RPMI8226 (cell line): ENCODE measurements around the gene CLCF1.
A peak's percentile ranks its signal among the peaks of the same experiment; 100 is the strongest.
"Not testable (repeated sequence)": the region's sequence is repeated elsewhere in the genome, so short reads cannot be mapped to it uniquely, and the experiment has no call there.

Experiments
- DNase-seq: peaks from one replicate; pipeline ENCODE4 v3.0.0-alpha.2; 2015

CLCF1 gene

GRCh38 chr11:67320011-67320410 is 53.4 kb downstream of the CLCF1 start:
- DNase-seq = no peak

GRCh38 chr11:67318876-67319275 is 54.5 kb downstream of the CLCF1 start:
- not testable (repeated sequence) for DNase-seq

- peak; percentile 28 for DNase-seq
Observed at GRCh38 chr11:67317888-67318555, 55.4 kb downstream of the CLCF1 start.

DNA sequence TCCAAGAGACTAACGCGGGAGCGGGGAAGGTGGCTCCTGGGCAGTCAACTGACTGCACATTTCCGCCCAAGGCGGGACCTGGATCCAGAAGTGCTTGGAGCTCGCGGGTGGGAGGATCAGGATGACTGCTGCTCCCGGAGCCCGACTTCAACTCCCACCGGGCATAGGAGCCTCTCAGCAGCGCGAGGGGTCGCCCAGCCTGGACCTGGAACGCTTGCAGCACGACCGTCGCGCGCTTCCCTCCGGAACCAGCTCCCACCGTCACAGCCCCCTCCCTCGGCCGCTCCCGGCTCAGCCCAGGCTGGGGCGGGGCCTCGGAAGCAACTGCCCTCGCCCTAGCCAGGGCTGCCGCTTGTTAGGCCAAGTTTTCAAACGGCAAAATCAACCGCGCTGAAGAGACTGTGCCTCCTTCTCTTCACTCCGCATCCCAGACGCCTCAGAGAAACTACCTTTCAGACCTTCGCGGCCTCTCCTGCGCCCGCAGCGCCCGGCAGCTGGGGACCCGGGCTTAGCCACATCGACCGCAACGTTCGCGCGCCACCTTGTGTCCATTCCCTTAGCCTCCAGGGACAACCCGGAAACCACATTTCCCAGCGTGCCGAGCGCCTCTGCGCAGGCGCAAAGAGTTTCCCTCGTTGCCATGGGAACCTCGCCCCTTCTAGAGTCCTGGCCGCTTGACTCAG is 56.1 kb downstream of the CLCF1 start:
- peak; percentile 97 for DNase-seq

DNA sequence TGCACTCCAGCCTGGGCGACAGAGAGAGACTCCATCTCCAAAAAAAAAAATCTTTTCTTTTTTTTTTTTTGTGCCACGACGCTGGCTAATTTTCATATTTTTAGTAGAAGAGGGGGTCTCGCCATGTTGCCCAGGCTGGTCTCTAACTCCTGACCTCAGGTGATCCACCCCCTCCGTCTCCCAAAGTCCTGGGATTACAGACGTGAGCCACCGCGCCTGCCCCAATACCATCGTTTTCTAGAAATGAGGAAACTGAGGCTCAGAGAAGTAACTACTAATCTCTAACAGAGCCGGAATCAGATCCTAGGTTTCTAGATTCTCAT is 56.6 kb downstream of the CLCF1 start:
- DNase-seq = no peak

- DNase-seq = no peak
Observed at GRCh38 chr11:67315325-67315909, 58.0 kb downstream of the CLCF1 start.

DNA sequence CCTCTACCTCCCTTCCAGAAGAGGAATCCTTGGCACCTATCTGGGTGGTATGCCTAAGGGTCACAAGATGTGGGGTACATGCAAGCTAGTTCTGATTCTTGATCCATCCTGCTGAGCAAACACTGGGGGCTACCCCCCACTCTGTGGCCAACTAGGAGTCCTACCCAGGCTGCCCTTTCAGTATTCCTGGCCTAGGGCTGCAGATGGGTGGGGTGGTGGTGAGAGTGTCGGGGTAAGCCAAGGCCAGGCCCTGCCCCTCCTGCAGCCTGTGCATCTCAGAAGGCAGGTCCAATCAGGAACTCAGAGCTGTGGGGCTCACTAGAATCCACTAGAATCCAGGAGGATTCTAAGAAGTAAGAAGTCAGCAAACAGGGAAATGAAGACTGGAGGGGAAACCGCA is 59.2 kb downstream of the CLCF1 start:
- DNase-seq = no peak
